ENCODE data around the gene LMNA. TPM values are rescaled to one million over a fixed set of nuclear protein-coding genes. Genes with fewer than 3 reads are reported as not detected.
A peak's percentile ranks its signal among the peaks of the same experiment; 100 is the strongest.

LMNA gene
- total RNA-seq, 1 experiment from 2014 or later, result 225 TPM

DNA sequence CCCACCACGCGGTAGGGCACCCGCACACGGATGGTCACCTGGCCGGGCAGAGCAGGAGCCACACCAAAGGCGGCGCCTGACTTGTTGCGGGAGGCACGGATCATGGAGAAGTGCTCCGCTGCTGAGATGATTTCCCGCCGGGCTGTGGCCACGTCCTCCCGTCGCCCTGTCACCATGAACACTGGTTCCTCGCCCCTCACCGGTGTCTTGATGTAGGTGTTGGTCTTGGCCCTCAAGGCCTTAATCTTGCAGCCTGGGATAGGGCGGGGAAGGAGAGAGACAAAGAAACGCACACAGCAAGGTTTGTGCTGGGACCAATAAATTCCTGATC lies 37.1 kb upstream of the LMNA start:
- TF ChIP-seq EZH2 (IDR thresholded peaks at IDR 0.05; ENCODE audit: borderline replicate concordance, low read depth, low read length, poor library complexity, severe bottlenecking), result no peak
- TF ChIP-seq, protein P1, sequence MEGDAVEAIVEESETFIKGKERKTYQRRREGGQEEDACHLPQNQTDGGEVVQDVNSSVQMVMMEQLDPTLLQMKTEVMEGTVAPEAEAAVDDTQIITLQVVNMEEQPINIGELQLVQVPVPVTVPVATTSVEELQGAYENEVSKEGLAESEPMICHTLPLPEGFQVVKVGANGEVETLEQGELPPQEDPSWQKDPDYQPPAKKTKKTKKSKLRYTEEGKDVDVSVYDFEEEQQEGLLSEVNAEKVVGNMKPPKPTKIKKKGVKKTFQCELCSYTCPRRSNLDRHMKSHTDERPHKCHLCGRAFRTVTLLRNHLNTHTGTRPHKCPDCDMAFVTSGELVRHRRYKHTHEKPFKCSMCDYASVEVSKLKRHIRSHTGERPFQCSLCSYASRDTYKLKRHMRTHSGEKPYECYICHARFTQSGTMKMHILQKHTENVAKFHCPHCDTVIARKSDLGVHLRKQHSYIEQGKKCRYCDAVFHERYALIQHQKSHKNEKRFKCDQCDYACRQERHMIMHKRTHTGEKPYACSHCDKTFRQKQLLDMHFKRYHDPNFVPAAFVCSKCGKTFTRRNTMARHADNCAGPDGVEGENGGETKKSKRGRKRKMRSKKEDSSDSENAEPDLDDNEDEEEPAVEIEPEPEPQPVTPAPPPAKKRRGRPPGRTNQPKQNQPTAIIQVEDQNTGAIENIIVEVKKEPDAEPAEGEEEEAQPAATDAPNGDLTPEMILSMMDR (conservative IDR thresholded peaks at IDR 0.05; ENCODE audit: low read depth, low read length), result no peak
- DNase-seq (ENCODE audit: low spot score), result no peak
- no peaks in the 10 kb centered on the region for H3K9me3 ChIP-seq (ENCODE audit: low read depth, low read length, poor library complexity, severe bottlenecking)
- H3K27me3 ChIP-seq (replicated peaks; ENCODE audit: insufficient read depth, low read depth, low read length, poor library complexity), result no peaks in the 10 kb centered on the region
- ChIA-PET CTCF (no interaction called here), POLR2A (ENCODE audit: low non-redundant PET) (no interaction called here)
- H3K27ac ChIP-seq (ENCODE audit: low read depth, low read length, poor library complexity, severe bottlenecking), result peak overlapping the region; percentile 63
- peaks cover 74% of the 10 kb centered on the region for H3K4me1 ChIP-seq (ENCODE audit: insufficient read depth, low read length, poor library complexity, severe bottlenecking)
- H3K36me3 ChIP-seq (ENCODE audit: insufficient read depth, low read length, poor library complexity, severe bottlenecking), result peaks cover 27% of the 10 kb centered on the region
- intact Hi-C loops (cut with micrococcal nuclease; ENCODE audit: unreplicated experiment), result no loop called here
- no peak overlapping the region for H3K4me3 ChIP-seq (ENCODE audit: low read depth, low read length, poor library complexity, severe bottlenecking)
- BruUV-seq (replicated peaks), result no TSS peak

DNA sequence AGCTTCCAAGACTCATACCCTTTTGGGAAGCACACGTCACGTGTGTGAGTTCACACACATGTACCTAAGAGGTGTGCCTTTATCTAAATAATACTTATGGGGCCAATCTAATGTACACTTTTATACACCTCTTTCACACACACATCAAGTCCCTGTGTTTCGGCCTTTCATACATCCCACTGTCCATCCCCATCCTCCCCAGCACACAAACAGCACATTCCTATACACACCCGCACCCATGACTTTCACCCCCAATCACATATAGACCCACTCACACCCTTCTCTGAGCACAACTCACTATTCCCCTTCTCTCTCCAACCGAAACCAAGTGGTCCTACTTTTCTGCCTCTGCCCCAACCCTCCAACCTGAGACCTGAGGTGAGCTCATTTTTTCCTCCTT lies 35.8 kb upstream of the LMNA start:
- H3K27ac ChIP-seq (ENCODE audit: low read depth, low read length, poor library complexity, severe bottlenecking), result peak overlapping the region; percentile 63
- peak overlapping the region; percentile 10 for H3K4me3 ChIP-seq (ENCODE audit: low read depth, low read length, poor library complexity, severe bottlenecking)
- intact Hi-C loops (cut with micrococcal nuclease; ENCODE audit: unreplicated experiment), result no loop called here
- CTCF ChIA-PET, result no interaction called here
- no peaks in the 10 kb centered on the region for H3K27me3 ChIP-seq (replicated peaks; ENCODE audit: insufficient read depth, low read depth, low read length, poor library complexity)
- H3K4me1 ChIP-seq (ENCODE audit: insufficient read depth, low read length, poor library complexity, severe bottlenecking), result peaks cover 67% of the 10 kb centered on the region
- H3K36me3 ChIP-seq (ENCODE audit: insufficient read depth, low read length, poor library complexity, severe bottlenecking), result peaks cover 27% of the 10 kb centered on the region
- BruUV-seq (replicated peaks), result no TSS peak
- POLR2A ChIA-PET (ENCODE audit: low non-redundant PET), result no interaction called here
- TF ChIP-seq, protein P1 (conservative IDR thresholded peaks at IDR 0.05; ENCODE audit: low read depth, low read length), result no peak
- TF ChIP-seq EZH2 (IDR thresholded peaks at IDR 0.05; ENCODE audit: borderline replicate concordance, low read depth, low read length, poor library complexity, severe bottlenecking), result no peak
- no peak for DNase-seq (ENCODE audit: low spot score)
- H3K9me3 ChIP-seq (ENCODE audit: low read depth, low read length, poor library complexity, severe bottlenecking), result no peaks in the 10 kb centered on the region

DNA sequence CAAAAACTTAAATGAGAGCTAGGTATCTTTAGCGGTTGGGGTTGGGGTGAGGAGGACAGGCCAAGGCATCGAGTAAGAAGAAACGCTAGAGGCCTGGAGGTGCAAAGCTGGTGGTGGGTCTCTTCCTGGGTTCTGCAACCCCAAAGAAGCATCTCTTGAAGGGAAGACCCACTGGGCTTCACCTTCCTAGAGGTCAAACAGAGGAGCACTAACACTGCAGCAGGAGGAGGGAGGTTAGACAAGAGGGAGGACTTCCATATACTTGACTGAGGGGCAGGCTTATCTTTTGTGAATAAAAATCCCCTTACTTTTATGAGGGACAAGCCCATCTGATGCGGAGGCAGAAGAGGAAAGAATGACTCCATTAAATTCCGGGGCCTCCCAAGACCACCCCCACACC lies 34.7 kb upstream of the LMNA start:
- peaks cover 22% of the 10 kb centered on the region for H3K36me3 ChIP-seq (ENCODE audit: insufficient read depth, low read length, poor library complexity, severe bottlenecking)
- H3K4me1 ChIP-seq (ENCODE audit: insufficient read depth, low read length, poor library complexity, severe bottlenecking), result peaks cover 67% of the 10 kb centered on the region
- no TSS peak for BruUV-seq (replicated peaks)
- no peaks in the 10 kb centered on the region for H3K27me3 ChIP-seq (replicated peaks; ENCODE audit: insufficient read depth, low read depth, low read length, poor library complexity)
- H3K27ac ChIP-seq (ENCODE audit: low read depth, low read length, poor library complexity, severe bottlenecking), result no peak overlapping the region
- ChIA-PET CTCF (no interaction called here), POLR2A (ENCODE audit: low non-redundant PET) (no interaction called here)
- no peak for DNase-seq (ENCODE audit: low spot score)
- no peaks in the 10 kb centered on the region for H3K9me3 ChIP-seq (ENCODE audit: low read depth, low read length, poor library complexity, severe bottlenecking)
- H3K4me3 ChIP-seq (ENCODE audit: low read depth, low read length, poor library complexity, severe bottlenecking), result peak overlapping the region; percentile 86
- TF ChIP-seq, protein P1 (conservative IDR thresholded peaks at IDR 0.05; ENCODE audit: low read depth, low read length), result no peak
- TF ChIP-seq EZH2 (IDR thresholded peaks at IDR 0.05; ENCODE audit: borderline replicate concordance, low read depth, low read length, poor library complexity, severe bottlenecking), result no peak
- intact Hi-C loops (cut with micrococcal nuclease; ENCODE audit: unreplicated experiment), result no loop called here

All from A673 (cell line).